AML-193 (cell line): Measurements from ENCODE around the gene SHF.

Experiments used
- DNase-seq, 2 experiments: peaks; one replicate each; lab custom pipeline; 2025; lab: John Stamatoyannopoulos, UW

SHF gene

GRCh38 chr15:45168751-45169551, 18.8 kb downstream of the SHF start:
- DNase-seq: no peak

- DNase-seq: no peak
These were observed 19.5 kb downstream of the SHF start for GRCh38 chr15:45168286-45168685.

GRCh38 chr15:45167631-45168205, 20.0 kb downstream of the SHF start:
- no peak for DNase-seq

- peak; percentile 81 to 87 for DNase-seq
These were observed 20.7 kb downstream of the SHF start for GRCh38 chr15:45166834-45167630.

GRCh38 chr15:45165536-45165935, 22.2 kb downstream of the SHF start:
- DNase-seq: no peak

GRCh38 chr15:45164914-45165313, 22.9 kb downstream of the SHF start:
- DNase-seq: no peak

GRCh38 chr15:45163508-45163856, 24.3 kb downstream of the SHF start:
- no peak for DNase-seq

GRCh38 chr15:45162771-45163507, 24.8 kb downstream of the SHF start:
- peak; percentile 58 to 61 for DNase-seq

- no peak for DNase-seq
These were observed 26.1 kb downstream of the SHF start for GRCh38 chr15:45161666-45162065.

GRCh38 chr15:45157974-45158373, 29.8 kb downstream of the SHF start:
- no peak for DNase-seq

GRCh38 chr15:45156744-45157455, 30.9 kb downstream of the SHF start:
- no peak for DNase-seq

- no peak for DNase-seq
These were observed 32.0 kb downstream of the SHF start for GRCh38 chr15:45155739-45156138.

- no peak for DNase-seq
These were observed 35.6 kb downstream of the SHF start for GRCh38 chr15:45151998-45152828.

GRCh38 chr15:45150997-45151396, 36.8 kb downstream of the SHF start:
- DNase-seq: no peak

GRCh38 chr15:45150481-45150880, 37.3 kb downstream of the SHF start:
- DNase-seq: no peak

- DNase-seq: no peak
These were observed 38.7 kb downstream of the SHF start for GRCh38 chr15:45149060-45149459.

GRCh38 chr15:45148076-45149059, 39.4 kb downstream of the SHF start:
- no peak for DNase-seq

- no peak for DNase-seq
These were observed 40.2 kb downstream of the SHF start for GRCh38 chr15:45147606-45148005.

GRCh38 chr15:45146405-45146804, 41.4 kb downstream of the SHF start:
- DNase-seq: no peak

GRCh38 chr15:45144775-45145174, 43.0 kb downstream of the SHF start:
- no peak for DNase-seq
